HepG2 (cell line): ENCODE measurements around the gene BCAS3. TPM values are rescaled to one million over a fixed set of nuclear protein-coding genes. Genes with fewer than 3 reads are reported as not detected.

Experiments used
- ATAC-seq: fragments of 200-7000 bp; cut with Tn5 transposase; 3 replicates; pipeline ENCODE4 v1.9.1; 2020; ENCODE audit warnings: mild to moderate bottlenecking, moderate library complexity
- BruUV-seq: library from RNA; stranded (reverse); fragments of 400-500 nt; replicated peaks from 2 replicates; lab custom pipeline; 2021; lab: Mats Ljungman, UMichigan
- CTCF ChIA-PET: fragments of 300-600 bp; formaldehyde crosslinking; extraction: SDS; loops from one replicate; lab custom pipeline; 2021; ENCODE audit warnings: low total read pairs, inconsistent platforms, low intra/inter-chr PET ratio; lab: Yijun Ruan, JAX
- POLR2A ChIA-PET: fragments of 350-600 bp; sonication (Branson Sonifier 250); formaldehyde crosslinking; loops from one replicate; lab custom pipeline; 2020; ENCODE audit warnings: antibody characterized with exemption, inconsistent platforms; lab: Yijun Ruan, JAX
- DNase-seq: peaks from one replicate; pipeline ENCODE4 v3.0.0-alpha.2; 2015; ENCODE audit warnings: low spot score
- FAIRE-seq: peaks from 3 replicates; lab custom pipeline; 2011; peaks lifted over from hg19 to GRCh38; lab: Jason Lieb, UNC
- H2AFZ ChIP-seq: one replicate; pipeline ENCODE4 v1.6.1; 2011; ENCODE audit warnings: low read length, inconsistent platforms
- H3K27ac ChIP-seq: fragments of 300-600 bp; 3 replicates; pipeline ENCODE4 v1.8.0; 2011; ENCODE audit warnings: mixed run types, mild to moderate bottlenecking, mixed read lengths, low read length, inconsistent platforms; ENCODE audit not compliant: insufficient read depth; ENCODE audit errors: extremely low read length
- H3K27me3 ChIP-seq, 2 experiments: fragments of 200-600 bp in 1 of 2; 2 replicates in 1 of 2; 3 replicates in 1 of 2; pipeline versions ENCODE4 v1.6.0 to v1.8.0; 2011; ENCODE audit warnings: low read length in 2 of 2, mild to moderate bottlenecking in 2 of 2, moderate library complexity in 2 of 2, inconsistent platforms in 1 of 2; ENCODE audit not compliant: insufficient read depth in 2 of 2, control insufficient read depth in 1 of 2
- H3K36me3 ChIP-seq, 2 experiments: fragments of 200-600 bp in 1 of 2; replicated peaks in 1 of 2; 2 replicates in 1 of 2; 3 replicates in 1 of 2; pipeline versions ENCODE4 v1.5.1 to v1.8.0; 2011; ENCODE audit warnings: low read length in 2 of 2, inconsistent platforms in 1 of 2; ENCODE audit not compliant: insufficient read depth in 2 of 2, control insufficient read depth in 1 of 2
- H3K4me1 ChIP-seq: 2 replicates; pipeline ENCODE4 v1.5.1; 2012; ENCODE audit warnings: low read length, inconsistent platforms; ENCODE audit not compliant: insufficient read depth
- H3K4me2 ChIP-seq: 2 replicates; pipeline ENCODE4 v1.6.0; 2011; ENCODE audit warnings: low read depth, low read length, inconsistent platforms
- H3K4me3 ChIP-seq, 3 experiments: fragments of 200-600 bp in 1 of 3; sonication (generic), shearing (Covaris generic) in 1 of 3; replicated peaks in 1 of 3; 2 replicates each; pipeline ENCODE4 v1.5.1; 2011 to 2016; ENCODE audit warnings: low read length in 3 of 3, inconsistent platforms in 2 of 3, low read depth in 2 of 3, mild to moderate bottlenecking in 2 of 3, control low read depth in 1 of 3, mixed read lengths in 1 of 3; ENCODE audit not compliant: insufficient read depth in 1 of 3
- H3K79me2 ChIP-seq: one replicate; pipeline ENCODE4 v1.6.1; 2011; ENCODE audit warnings: low read length, inconsistent platforms; ENCODE audit not compliant: insufficient read depth
- H3K9ac ChIP-seq: 2 replicates; pipeline ENCODE4 v1.6.0; 2011; ENCODE audit warnings: mild to moderate bottlenecking, low read depth, low read length, inconsistent platforms; ENCODE audit not compliant: insufficient read depth
- H3K9me3 ChIP-seq: 2 replicates; pipeline ENCODE4 v1.5.1; 2012; ENCODE audit warnings: mild to moderate bottlenecking, low read length
- H4K20me1 ChIP-seq: 2 replicates; pipeline ENCODE4 v1.6.0; 2011; ENCODE audit warnings: inconsistent platforms, mild to moderate bottlenecking, low read length, moderate library complexity; ENCODE audit not compliant: insufficient read depth
- AKAP8 ChIP-seq: sonication (generic); formaldehyde crosslinking; IDR thresholded peaks from 2 replicates; pipeline ENCODE4 v1.5.1; 2020; ENCODE audit warnings: mild to moderate bottlenecking, missing genetic modification reagents
- ATRX ChIP-seq: sonication (generic); formaldehyde crosslinking; IDR thresholded peaks from 2 replicates; pipeline ENCODE4 v1.4.0; 2020; ENCODE audit warnings: missing genetic modification reagents, borderline replicate concordance
- ETV5 ChIP-seq: IDR thresholded peaks from 2 replicates; pipeline ENCODE4 v1.6.1; 2018; ENCODE audit warnings: missing biosample characterization, missing genetic modification reagents, inconsistent platforms, borderline replicate concordance
- FOXJ3 ChIP-seq: sonication (generic); formaldehyde crosslinking; IDR thresholded peaks from 2 replicates; pipeline ENCODE4 v1.4.0; 2020; ENCODE audit warnings: missing genetic modification reagents, mild to moderate bottlenecking, borderline replicate concordance
- PHB2 ChIP-seq: fragments of 450-650 bp; IDR thresholded peaks from 2 replicates; pipeline ENCODE4 v1.6.1; 2018; ENCODE audit not compliant: partially characterized antibody
- ZNF790 ChIP-seq: sonication (generic); formaldehyde crosslinking; IDR thresholded peaks from 2 replicates; pipeline ENCODE4 v1.8.0; 2022; ENCODE audit warnings: missing genetic modification reagents, mild to moderate bottlenecking, borderline replicate concordance
- WGBS: methylation state at CpG from one replicate; pipeline ENCODE4 v1.1.6; 2017; ENCODE audit warnings: low lambda C conversion rate; 5-methylcytosine and 5-hydroxymethylcytosine counted together
- in situ Hi-C: cut with HindIII; loops from 2 replicates; pipeline ENCODE4 v1.10.0; 2017; ENCODE audit warnings: low pct_unique_long_range_greater_than_20kb; ENCODE audit not compliant: extremely low pct_ligation_motif_present
- intact Hi-C: fragments of 100-400 bp; cut with micrococcal nuclease; formaldehyde crosslinking; loops from one replicate; pipeline ENCODE4 v1.10.0; 2022; ENCODE audit not compliant: unreplicated experiment
- polyA plus RNA-seq, 8 experiments: library from polyadenylated mRNA; depleted of rRNA in 3 of 8; stranded (reverse) in 7 of 8; unstranded in 1 of 8; fragments of >200 nt; fragmentation: Illumina TruSeq in 4 of 8; extraction: Trizol in 4 of 8; gene quantifications; 2 replicates each; pipeline versions ENCODE4 v1.2.1 to v1.2.3, GENCODE V29; 2011 to 2016; ENCODE audit warnings: low read depth in 4 of 8, missing spikeins in 1 of 8, mixed read lengths in 1 of 8; ENCODE audit not compliant: insufficient read depth in 1 of 8
- total RNA-seq, 5 experiments: library from RNA; depleted of rRNA; stranded (reverse); fragments of >200 nt; fragmentation: Illumina TruSeq; extraction: Trizol; gene quantifications; 2 replicates each; pipeline ENCODE4 v1.2.3, GENCODE V29; 2016; ENCODE audit warnings: low read depth in 1 of 5
- TF ChIP-seq, protein P1 (sequence below): sonication (generic); formaldehyde crosslinking; IDR thresholded peaks from 2 replicates; pipeline ENCODE4 v1.5.1; 2020; ENCODE audit warnings: mild to moderate bottlenecking, missing genetic modification reagents
- TF ChIP-seq, protein P2 (sequence below): sonication (generic); formaldehyde crosslinking; IDR thresholded peaks from 2 replicates; pipeline ENCODE4 v1.5.0; 2020; ENCODE audit warnings: mild to moderate bottlenecking, missing genetic modification reagents, borderline replicate concordance

BCAS3 gene
- total and polyA plus RNA-seq, 2 of the 13 experiments (the other 11 are each of a cell fraction or from before 2014, with no cell fraction given): 10.7 to 11.2 TPM

DNA sequence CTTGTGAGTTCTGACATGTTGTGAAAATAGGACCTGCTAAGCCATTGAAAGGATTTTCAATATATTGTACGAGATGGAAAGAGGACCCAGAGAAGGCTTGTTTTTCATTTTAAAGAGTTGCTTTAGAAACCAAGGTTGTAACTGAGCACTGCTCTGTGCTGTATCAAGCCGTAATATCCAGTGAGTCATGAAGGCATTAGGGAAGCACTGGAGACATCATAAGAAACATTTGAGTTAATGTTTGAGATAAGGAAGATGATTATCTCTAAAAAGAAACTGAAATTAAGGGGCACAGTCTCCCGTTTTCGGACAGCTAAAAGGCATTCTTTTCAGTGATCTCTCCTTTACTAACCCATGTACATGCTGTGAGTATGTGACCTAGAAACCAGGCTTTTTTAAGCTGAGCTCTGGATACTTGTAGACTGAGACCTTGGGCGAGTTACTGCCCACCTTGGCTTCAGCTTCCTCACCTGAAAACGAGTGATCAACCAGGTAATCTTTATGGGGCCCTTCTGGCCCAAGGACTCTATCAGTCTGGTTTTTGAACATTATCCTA, 572.8 kb downstream of the BCAS3 start:
- Histone ChIP-seq H3K4me2 (no peak overlapping the region), H3K4me3 (no peak overlapping the region), H3K9ac (no peak overlapping the region), H3K27ac (no peak overlapping the region), H4K20me1 (no peaks in the 10 kb centered on the region), H2AFZ (no peak overlapping the region), H3K27me3 (no peaks in the 10 kb centered on the region; a peak in 1 of 5 replicates), H3K9me3 (no peaks in the 10 kb centered on the region), H3K4me1 (peaks cover 20% of the 10 kb centered on the region), H3K36me3 (no peaks in the 10 kb centered on the region; a peak in 1 of 5 replicates), H3K79me2 (no peaks in the 10 kb centered on the region)
- FAIRE-seq: no peak
- 43% methylated on average over 6 of the region's 6 CpGs for WGBS
- in situ Hi-C loops: no loop called here
- no peak for ATAC-seq
- no peak for TF ChIP-seq AKAP8 (CRISPR knock-in tag)
- TF ChIP-seq ETV5 (CRISPR knock-in tag): no peak
- TF ChIP-seq ZNF790: no peak
- TF ChIP-seq PHB2: no peak
- no peak for TF ChIP-seq FOXJ3 (CRISPR knock-in tag)
- TF ChIP-seq, protein P1, sequence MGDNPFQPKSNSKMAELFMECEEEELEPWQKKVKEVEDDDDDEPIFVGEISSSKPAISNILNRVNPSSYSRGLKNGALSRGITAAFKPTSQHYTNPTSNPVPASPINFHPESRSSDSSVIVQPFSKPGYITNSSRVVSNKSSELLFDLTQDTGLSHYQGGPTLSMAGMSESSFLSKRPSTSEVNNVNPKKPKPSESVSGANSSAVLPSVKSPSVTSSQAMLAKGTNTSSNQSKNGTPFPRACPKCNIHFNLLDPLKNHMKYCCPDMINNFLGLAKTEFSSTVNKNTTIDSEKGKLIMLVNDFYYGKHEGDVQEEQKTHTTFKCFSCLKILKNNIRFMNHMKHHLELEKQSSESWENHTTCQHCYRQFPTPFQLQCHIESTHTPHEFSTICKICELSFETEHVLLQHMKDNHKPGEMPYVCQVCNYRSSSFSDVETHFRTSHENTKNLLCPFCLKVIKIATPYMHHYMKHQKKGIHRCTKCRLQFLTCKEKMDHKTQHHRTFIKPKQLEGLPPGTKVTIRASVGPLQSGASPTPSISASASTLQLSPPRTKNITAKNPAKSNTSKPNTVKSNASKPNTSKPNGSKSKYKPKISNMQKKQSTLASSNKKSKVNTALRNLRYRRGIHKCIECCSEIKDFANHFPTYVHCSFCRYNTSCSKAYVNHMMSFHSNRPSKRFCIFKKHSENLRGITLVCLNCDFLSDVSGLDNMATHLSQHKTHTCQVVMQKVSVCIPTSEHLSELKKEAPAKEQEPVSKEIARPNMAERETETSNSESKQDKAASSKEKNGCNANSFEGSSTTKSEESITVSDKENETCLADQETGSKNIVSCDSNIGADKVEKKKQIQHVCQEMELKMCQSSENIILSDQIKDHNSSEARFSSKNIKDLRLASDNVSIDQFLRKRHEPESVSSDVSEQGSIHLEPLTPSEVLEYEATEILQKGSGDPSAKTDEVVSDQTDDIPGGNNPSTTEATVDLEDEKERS (CRISPR knock-in tag): no peak
- TF ChIP-seq ATRX: no peak
- TF ChIP-seq, protein P2, sequence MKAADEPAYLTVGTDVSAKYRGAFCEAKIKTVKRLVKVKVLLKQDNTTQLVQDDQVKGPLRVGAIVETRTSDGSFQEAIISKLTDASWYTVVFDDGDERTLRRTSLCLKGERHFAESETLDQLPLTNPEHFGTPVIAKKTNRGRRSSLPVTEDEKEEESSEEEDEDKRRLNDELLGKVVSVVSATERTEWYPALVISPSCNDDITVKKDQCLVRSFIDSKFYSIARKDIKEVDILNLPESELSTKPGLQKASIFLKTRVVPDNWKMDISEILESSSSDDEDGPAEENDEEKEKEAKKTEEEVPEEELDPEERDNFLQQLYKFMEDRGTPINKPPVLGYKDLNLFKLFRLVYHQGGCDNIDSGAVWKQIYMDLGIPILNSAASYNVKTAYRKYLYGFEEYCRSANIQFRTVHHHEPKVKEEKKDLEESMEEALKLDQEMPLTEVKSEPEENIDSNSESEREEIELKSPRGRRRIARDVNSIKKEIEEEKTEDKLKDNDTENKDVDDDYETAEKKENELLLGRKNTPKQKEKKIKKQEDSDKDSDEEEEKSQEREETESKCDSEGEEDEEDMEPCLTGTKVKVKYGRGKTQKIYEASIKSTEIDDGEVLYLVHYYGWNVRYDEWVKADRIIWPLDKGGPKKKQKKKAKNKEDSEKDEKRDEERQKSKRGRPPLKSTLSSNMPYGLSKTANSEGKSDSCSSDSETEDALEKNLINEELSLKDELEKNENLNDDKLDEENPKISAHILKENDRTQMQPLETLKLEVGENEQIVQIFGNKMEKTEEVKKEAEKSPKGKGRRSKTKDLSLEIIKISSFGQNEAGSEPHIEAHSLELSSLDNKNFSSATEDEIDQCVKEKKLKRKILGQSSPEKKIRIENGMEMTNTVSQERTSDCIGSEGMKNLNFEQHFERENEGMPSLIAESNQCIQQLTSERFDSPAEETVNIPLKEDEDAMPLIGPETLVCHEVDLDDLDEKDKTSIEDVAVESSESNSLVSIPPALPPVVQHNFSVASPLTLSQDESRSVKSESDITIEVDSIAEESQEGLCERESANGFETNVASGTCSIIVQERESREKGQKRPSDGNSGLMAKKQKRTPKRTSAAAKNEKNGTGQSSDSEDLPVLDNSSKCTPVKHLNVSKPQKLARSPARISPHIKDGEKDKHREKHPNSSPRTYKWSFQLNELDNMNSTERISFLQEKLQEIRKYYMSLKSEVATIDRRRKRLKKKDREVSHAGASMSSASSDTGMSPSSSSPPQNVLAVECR: no peak
- intact Hi-C loops: no loop called here
- no peak for DNase-seq
- ChIA-PET CTCF (no interaction called here), POLR2A (no interaction called here)
- no TSS peak for BruUV-seq
